Prostate gland (tissue), 1 donor: Measurements from ENCODE around the gene CDKN2B.

Experiments
- POLR2A ChIP-seq: fragments of 450-650 bp; IDR thresholded peaks from one replicate; pipeline ENCODE4 v1.6.1; 2016; ENCODE audit warnings: antibody characterized with exemption, mild to moderate bottlenecking
- POLR2AphosphoS5 ChIP-seq: sonication (generic); formaldehyde crosslinking; IDR thresholded peaks from one replicate; pipeline ENCODE4 v1.6.1; 2017; ENCODE audit warnings: antibody characterized with exemption

GRCh38 chr9:21988056-21988990 lies 20.8 kb downstream of the CDKN2B start:
- no peak for TF ChIP-seq POLR2A
- TF ChIP-seq POLR2AphosphoS5 = no peak
